ENCODE results near the gene FAF1. TPM values are rescaled to one million over a fixed set of nuclear protein-coding genes. Genes with fewer than 3 reads are reported as not detected.

Gene FAF1
- total RNA-seq, 4 donors from 2014 or later: 47.1 to 87.0 (median 79.4) TPM

DNA sequence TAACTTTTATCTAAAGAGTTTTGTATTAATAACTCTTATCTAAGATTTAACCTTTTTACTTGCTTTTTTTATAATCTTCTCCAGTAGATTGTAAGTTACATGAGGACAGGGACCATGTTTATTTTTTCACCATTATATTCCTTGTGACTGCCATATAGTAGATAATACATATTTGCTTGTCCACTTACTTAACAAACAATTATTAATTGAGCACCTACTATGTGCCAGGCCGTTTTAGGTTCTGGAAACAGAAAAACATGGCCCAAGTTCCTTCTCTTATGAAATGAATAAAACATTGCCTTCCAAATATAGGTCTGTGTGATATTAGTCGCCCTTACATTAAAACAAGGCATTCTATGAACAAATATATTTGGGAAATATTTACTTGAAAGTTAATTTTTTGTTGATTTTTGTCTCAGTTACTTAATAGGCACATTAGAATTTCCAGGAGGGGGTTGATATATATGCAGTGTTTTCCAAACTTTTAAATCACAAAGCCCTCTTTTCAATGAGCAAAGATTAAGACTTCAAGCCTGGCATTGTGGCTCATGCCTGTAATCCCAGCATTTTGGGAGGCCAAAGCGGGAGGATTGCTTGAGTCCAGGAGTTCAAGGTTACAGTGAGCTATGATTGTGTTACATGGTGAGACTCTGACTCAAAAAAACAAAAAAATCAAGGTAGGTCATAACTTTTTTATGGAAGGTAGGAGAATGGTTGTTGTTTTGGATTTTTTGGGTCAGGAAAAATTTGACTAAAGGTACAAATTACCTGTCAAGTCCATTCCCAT, 32.7 kb upstream of the FAF1 start:
- WGBS, 2 donors: 88 to 92% methylated on average over 3 of the region's 3 CpGs
- Histone ChIP-seq H3K9me3 (no peaks in the 10 kb centered on the region), H3K4me3 (replicated peaks in 1 of 3) (no peak overlapping the region), H3K27me3 (no peaks in the 10 kb centered on the region), H3K36me3 (no peaks in the 10 kb centered on the region), H3K4me1 (no peaks in the 10 kb centered on the region), H3K27ac (no peak overlapping the region)
- TF ChIP-seq, protein P1, sequence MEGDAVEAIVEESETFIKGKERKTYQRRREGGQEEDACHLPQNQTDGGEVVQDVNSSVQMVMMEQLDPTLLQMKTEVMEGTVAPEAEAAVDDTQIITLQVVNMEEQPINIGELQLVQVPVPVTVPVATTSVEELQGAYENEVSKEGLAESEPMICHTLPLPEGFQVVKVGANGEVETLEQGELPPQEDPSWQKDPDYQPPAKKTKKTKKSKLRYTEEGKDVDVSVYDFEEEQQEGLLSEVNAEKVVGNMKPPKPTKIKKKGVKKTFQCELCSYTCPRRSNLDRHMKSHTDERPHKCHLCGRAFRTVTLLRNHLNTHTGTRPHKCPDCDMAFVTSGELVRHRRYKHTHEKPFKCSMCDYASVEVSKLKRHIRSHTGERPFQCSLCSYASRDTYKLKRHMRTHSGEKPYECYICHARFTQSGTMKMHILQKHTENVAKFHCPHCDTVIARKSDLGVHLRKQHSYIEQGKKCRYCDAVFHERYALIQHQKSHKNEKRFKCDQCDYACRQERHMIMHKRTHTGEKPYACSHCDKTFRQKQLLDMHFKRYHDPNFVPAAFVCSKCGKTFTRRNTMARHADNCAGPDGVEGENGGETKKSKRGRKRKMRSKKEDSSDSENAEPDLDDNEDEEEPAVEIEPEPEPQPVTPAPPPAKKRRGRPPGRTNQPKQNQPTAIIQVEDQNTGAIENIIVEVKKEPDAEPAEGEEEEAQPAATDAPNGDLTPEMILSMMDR (IDR thresholded peaks at IDR 0.05): no peak
- no peak for TF ChIP-seq POLR2A (IDR thresholded peaks at IDR 0.05)
- no peak for DNase-seq
- intact Hi-C loops (cut with DNase I): no loop called here

DNA sequence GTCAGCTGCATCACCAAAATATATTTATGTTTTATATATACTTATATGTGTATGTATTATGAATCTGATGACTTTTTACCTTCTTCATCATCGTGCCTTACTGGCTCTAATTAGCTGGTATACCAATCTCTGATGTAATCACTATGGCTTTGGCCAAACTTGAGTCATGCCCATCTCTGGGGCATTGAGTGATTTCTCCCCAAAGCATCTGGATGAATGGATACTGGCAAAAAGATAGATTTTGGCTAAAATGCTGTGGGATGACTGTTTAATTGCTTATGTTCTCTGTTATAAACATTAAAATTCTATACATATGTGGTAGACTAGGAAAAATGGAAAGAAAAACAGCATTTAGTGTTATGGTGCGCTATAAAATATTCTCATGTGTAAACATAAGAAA, 29.6 kb upstream of the FAF1 start:
- Histone ChIP-seq H3K9me3 (no peaks in the 10 kb centered on the region), H3K36me3 (no peaks in the 10 kb centered on the region), H3K27ac (no peak overlapping the region), H3K4me3 (replicated peaks in 1 of 3) (no peak overlapping the region), H3K27me3 (no peaks in the 10 kb centered on the region), H3K4me1 (no peaks in the 10 kb centered on the region)
- TF ChIP-seq, protein P1 (IDR thresholded peaks at IDR 0.05): no peak
- TF ChIP-seq POLR2A (IDR thresholded peaks at IDR 0.05): no peak
- DNase-seq: no peak
- 89 to 92% methylated on average over 2 of the region's 2 CpGs for WGBS, 2 donors
- intact Hi-C loops (cut with DNase I): no loop called here

DNA sequence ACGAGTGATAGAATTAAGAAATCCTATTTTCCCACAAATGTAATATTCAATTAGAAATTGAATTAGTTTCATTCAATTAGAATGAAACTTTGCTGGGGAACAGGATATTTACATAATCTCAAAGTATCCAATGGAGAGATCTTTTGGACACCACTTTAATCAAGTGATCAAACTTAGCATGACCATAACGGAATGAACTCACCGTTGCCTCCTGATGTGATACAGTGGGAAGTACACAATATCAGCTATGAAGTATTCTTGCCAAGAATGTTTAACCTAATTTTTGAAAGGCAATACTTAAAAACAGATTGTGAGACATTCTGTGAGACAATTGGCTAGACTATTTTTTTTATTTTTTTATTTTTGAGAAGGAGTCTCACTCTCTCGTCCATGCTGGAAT, 26.6 kb upstream of the FAF1 start:
- WGBS, 2 donors: 77 to 81% methylated on average over 4 of the region's 4 CpGs
- H3K9me3 ChIP-seq: no peaks in the 10 kb centered on the region
- TF ChIP-seq, protein P1 (IDR thresholded peaks at IDR 0.05): no peak
- TF ChIP-seq POLR2A (IDR thresholded peaks at IDR 0.05): no peak
- no peaks in the 10 kb centered on the region for H3K4me1 ChIP-seq
- no peaks in the 10 kb centered on the region for H3K27me3 ChIP-seq
- no peak overlapping the region for H3K4me3 ChIP-seq (replicated peaks in 1 of 3)
- intact Hi-C loops (cut with DNase I): no loop called here
- DNase-seq: no peak
- no peak overlapping the region for H3K27ac ChIP-seq
- no peaks in the 10 kb centered on the region for H3K36me3 ChIP-seq

DNA sequence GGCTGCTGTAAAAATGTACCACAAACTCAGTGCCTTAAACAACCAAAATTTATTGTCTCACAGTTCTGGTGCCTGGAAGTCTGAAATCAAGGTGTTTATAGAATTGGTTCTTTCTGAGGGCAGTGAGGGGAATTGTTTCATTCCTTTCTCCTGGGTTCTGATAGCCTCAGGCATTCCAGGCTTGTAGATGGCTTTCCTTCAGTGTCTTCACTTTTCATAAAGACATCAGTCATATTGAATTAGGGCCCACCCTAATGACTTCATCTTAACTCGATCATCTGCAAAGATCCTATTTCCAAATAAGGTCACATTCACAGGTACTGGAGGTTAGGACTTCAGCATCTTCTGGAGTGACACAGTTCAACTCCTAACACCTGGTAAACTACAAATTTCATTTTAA, 25.0 kb upstream of the FAF1 start:
- H3K4me3 ChIP-seq (replicated peaks in 1 of 3): no peak overlapping the region

More for the DNA sequence above, 25.0 kb upstream of the FAF1 start:
- Histone ChIP-seq H3K27me3 (no peaks in the 10 kb centered on the region), H3K36me3 (no peaks in the 10 kb centered on the region), H3K4me1 (no peaks in the 10 kb centered on the region), H3K9me3 (no peaks in the 10 kb centered on the region), H3K27ac (no peak overlapping the region)
- 34 to 42% methylated on average over 1 of the region's 1 CpG for WGBS, 2 donors
- no peak for TF ChIP-seq POLR2A (IDR thresholded peaks at IDR 0.05)
- TF ChIP-seq, protein P1 (IDR thresholded peaks at IDR 0.05): no peak
- intact Hi-C loops (cut with DNase I): no loop called here
- no peak for DNase-seq
